Measurements from ENCODE around the gene NDFIP2. TPM values are rescaled to one million over a fixed set of nuclear protein-coding genes. Genes with fewer than 3 reads are reported as not detected.

NDFIP2 gene
- total and polyA plus RNA-seq, 2 donors (not counting 3 experiments of a cell fraction or from before 2014, with no cell fraction given), result 7.9 to 18.5 TPM

GRCh38 chr13:79549355-79550106 lies 68.6 kb downstream of the NDFIP2 start:
- no peak for FAIRE-seq
- TF ChIP-seq MAX (IDR thresholded peaks at IDR 0.05; ENCODE audit: insufficient read depth, insufficient read length) (no peak), CTCF (IDR thresholded peaks at IDR 0.05; ENCODE audit: extremely low read depth in 1 of 2, insufficient read depth in 1 of 2, low read depth in 1 of 2, low read length in 2 of 2) (no peak), GATA2 (IDR thresholded peaks at IDR 0.05; ENCODE audit: insufficient read depth, insufficient read length, low read depth, low read length) (no peak), MYC (IDR thresholded peaks at IDR 0.05; ENCODE audit: low read depth, low read length) (no peak), FOS (IDR thresholded peaks at IDR 0.05; ENCODE audit: borderline replicate concordance, insufficient read depth, low read length) (no peak)
- no peak for DNase-seq (ENCODE audit: low read depth, low spot score)

More at GRCh38 chr13:79549355-79550106, 68.6 kb downstream of the NDFIP2 start:
- no peaks in the 10 kb centered on the region for H4K20me1 ChIP-seq (replicated peaks; ENCODE audit: control insufficient read depth, extremely low read depth, insufficient read depth, low read length)
- dilution Hi-C loops (cut with MboI; ENCODE audit: extremely low pct_ligation_motif_present, low sequenced_read_pairs) (no loop called here), intact Hi-C loops (cut with micrococcal nuclease) (loop anchor here (1.0 to 10.0 kb wide), 4 partner anchors 575 to 1468 kb away; partner anchors contain the start of gene SPRY2)
- H3K36me3 ChIP-seq (ENCODE audit: control insufficient read depth in 2 of 2, extremely low read depth in 1 of 2, insufficient read depth in 2 of 2, low read length in 2 of 2), result no peaks in the 10 kb centered on the region
- BruUV-seq (replicated peaks), result no TSS peak
- no peak overlapping the region for H3K9ac ChIP-seq (replicated peaks; ENCODE audit: extremely low read depth, insufficient read depth, low read length)
- no peaks in the 10 kb centered on the region for H3K9me3 ChIP-seq (replicated peaks; ENCODE audit: control insufficient read depth, insufficient read depth, low read length)
- no peak overlapping the region for H3K27ac ChIP-seq (ENCODE audit: insufficient read depth, low read depth, low read length)
- H2AFZ ChIP-seq (ENCODE audit: low read depth, low read length), result no peak overlapping the region
- POLR2A ChIA-PET, result no interaction called here
- H3K4me3 ChIP-seq (replicated peaks in 1 of 3; ENCODE audit: insufficient read depth in 1 of 3, low read depth in 1 of 3, low read length in 3 of 3), result no peak overlapping the region
- no peaks in the 10 kb centered on the region for H3K4me1 ChIP-seq (ENCODE audit: control insufficient read depth, extremely low read depth, insufficient read depth, low read length)
- H3K79me2 ChIP-seq (ENCODE audit: control insufficient read depth, insufficient read depth, low read length), result no peaks in the 10 kb centered on the region
- CTCF ChIA-PET, result interaction anchor here (0.7 to 2.7 kb wide), 8 partner anchors 98 to 1468 kb away, joined by 3 to 14 read pairs (median 4); no protein-coding TSS in a partner anchor
- H3K4me2 ChIP-seq (ENCODE audit: insufficient read depth, low read length), result no peak overlapping the region
- H3K9me1 ChIP-seq (replicated peaks; ENCODE audit: control insufficient read depth, extremely low read depth, insufficient read depth, low read length), result no peaks in the 10 kb centered on the region
- H3K27me3 ChIP-seq (ENCODE audit: control insufficient read depth in 2 of 2, insufficient read depth in 2 of 2, low read length in 2 of 2), result no peaks in the 10 kb centered on the region

Data from endothelial cell of umbilical vein (primary cell).